NCI-H2196 treated with DMSO at 0.1 percent for 48 hours (cell line): ENCODE results near the gene CADPS2.
"Not testable (repeated sequence)": the region's sequence is repeated elsewhere in the genome, so short reads cannot be mapped to it uniquely, and the experiment has no call there.

Experiments
- DNase-seq: peaks from one replicate; lab custom pipeline; 2025; ENCODE audit not compliant: unreplicated experiment; lab: John Stamatoyannopoulos, UW

The CADPS2 gene

DNA sequence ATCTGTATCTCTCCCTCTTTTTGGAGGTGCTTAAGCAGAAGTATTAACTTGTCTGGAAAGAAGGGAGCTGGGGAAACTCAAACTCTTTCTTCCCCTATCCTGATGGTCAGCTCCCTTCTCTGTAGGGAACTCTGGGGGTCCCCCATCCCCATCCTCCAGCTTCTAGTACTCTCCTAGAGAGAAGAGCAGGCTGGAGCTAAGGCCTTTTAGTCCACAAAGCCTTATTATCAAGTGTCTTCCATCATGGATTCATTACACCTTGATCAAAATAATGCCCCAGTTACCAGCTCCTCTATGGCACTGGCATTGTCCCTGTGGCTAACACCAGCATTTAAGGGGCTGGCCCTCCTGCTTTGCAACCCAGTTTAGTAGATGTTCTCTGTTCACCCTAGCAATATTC lies 35.7 kb downstream of the CADPS2 start:
- no peak for DNase-seq

DNA sequence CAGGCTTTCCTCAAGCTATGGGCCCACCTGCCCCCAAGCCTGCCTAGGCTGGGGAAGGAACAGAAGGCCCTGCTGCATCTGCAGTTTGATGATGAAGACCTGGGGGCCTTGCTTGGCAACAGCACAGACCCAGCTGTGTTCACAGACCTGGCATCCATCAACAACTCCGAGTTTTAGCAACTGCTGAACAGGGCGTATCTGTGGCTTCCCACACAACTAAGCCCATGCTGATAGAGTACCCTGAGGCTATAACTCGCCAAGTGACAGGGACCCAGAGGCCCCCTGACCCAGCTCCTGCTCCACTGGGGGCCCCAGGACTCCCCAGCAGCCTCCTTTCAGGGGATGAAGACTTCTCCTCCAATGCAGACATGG lies 36.3 kb downstream of the CADPS2 start:
- no peak for DNase-seq

DNA sequence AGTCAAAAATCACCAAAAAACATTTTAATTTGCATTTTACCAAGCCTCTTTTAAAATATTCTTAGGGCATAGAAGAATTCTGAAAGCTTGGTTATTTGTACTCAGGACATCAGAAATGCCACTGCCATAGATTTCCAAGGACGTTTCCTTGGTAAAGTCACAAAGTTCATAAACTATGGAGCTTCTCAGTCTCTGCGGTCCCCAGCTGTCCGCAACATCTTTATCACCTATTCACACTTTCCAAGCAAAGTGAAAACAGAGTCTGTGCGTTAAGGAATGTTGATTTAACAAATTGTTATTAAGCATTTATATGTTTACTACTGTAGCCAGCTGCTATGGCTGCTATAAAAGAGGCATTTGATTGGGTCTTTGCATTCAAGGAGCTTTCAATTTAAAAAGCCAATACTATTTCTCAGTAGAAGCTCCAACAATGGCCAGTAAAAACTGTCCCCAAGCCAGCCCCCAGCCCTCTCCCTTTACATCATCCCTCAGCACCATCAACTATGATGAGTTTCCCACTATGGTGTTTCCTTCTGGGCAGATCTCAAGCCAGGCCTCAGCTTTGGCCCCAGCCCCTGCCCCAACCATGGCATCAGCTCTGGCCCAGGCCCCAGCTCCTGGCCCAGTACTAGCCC lies 36.8 kb downstream of the CADPS2 start:
- no peak for DNase-seq

DNA sequence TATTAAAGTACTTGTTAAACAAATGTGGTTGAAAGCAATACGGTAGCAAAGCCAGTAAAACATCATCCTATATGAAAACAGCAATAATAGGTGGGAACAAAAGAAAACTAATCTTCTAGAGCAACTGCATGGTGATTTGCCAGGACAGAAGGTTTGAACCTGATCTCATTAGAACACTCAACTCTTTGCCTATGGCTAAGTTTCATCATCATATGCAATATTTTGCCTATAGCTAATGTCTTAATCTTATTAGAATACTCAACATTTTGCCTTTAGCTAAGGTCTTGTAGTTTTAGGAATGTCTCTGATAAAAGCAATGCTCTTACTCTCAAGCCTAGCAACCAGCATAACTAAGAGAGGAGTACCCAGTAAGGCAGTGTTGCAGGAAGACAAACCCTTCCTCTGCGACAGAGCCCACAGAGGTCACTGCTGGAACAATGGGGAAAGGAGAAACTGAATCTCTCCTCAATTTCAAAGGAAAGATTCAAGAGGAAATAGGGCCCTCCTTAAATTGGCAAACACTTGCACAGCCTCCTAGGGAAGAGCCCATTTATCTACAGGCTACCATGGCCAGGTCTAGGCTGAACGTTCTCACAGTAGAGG lies 38.3 kb downstream of the CADPS2 start:
- DNase-seq: no peak

DNA sequence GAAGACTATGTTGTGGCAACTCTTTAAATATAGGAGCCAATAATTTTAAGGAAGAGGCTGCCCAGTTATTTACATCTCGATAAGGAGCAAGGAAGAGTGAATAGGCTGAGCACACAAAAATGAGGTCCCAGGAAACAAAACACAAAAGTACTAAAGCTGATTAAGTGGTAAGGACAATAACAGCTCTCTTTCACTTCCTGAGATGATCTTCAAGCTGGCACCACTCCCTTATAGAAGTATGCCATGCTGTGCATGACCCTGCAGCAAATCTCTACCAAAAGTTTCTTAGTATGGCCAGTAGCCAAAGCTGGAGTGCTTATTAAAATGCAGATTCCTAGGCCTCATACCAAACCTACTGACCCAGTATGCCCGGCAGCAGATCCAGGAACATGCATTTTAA lies 39.7 kb downstream of the CADPS2 start:
- no peak for DNase-seq

DNA sequence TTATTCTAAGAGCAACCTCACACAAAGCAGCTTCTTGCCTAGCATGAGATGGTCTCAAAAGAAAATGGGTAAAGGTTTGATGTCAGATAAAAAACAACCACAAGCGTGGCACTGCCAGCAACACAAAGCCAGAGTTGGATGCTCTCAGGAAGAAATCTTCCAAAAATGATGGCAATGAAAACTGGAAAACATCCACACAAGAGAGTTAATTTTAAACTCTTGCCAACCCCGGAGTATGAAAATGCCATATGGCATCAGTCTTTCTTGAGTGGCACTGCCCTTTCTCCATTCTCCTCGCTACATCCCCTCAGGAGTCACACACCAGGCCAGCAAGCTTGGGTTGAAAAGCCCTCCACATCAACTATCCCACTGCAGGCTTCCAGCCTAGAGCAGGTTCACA lies 41.0 kb downstream of the CADPS2 start:
- no peak for DNase-seq

DNA sequence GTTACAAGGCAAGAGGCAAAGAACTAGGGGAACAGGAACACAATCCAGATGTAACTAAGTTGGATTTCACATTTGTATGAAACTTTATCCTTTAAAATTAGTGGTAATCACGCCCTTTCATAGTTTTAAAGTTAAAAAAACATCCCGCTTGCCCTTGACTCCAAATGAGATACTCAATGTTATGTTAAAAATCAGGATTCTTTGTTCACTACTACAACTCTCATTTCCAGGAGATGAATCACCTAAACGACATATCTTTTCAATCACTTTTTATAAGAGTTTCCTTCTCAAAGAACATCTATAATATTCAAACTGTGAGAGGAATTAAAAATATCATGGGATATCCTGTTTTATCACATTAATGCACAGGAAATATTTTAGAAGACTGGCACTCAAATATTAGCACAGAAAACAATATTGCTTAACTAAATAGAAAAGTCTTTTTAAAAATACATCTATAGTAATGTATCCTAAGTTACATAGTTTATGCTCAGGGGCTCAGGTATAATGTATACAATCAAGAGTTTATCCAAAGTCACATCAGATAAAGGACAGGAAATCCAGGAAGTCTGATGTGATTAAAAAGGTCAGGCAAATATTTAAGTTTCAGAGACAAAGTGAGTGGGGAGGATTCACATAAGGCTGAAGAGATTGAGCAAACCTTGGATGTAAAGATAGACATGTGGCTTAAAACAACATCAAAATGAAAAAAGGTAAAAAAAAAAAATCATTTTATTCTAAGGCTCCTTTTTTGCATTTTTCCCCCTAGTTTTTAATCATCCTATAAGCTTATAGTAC lies 41.9 kb downstream of the CADPS2 start:
- no peak for DNase-seq

DNA sequence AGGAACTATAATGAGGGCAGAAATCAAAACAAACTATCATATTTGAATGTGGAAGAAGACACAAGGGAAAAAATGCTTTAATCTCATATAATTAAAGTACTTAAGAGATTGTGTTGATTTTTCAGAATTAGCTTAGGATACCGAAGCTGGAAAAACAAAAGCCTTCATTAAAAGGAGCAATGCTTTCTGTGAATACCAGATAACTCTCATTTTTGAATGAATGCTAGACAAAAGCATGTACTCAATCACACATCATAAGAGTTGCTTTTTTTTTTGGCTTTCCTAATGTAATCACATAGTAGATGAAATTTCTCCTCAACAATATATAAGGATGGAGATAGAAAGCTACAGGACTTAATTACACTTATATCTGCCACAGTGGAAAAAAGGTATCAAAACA lies 43.3 kb downstream of the CADPS2 start:
- no peak for DNase-seq

DNA sequence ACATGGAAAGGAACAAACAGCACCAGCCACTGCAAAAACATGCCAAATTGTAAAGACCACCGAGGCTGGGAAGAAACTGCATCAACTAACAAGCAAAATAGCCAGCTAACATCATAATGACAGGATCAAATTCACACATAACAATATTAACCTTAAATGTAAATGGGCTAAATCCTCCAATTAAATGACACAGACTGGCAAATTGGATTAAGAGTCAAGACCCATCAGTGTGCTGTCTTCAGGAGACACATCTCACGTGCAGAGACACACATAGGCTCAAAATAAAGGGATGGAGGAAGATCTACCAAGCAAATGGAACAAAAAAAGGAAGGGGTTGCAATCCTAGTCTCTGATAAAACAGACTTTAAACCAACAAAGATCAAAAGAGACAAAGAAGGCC lies 50.0 kb downstream of the CADPS2 start:
- DNase-seq: not testable (repeated sequence)

DNA sequence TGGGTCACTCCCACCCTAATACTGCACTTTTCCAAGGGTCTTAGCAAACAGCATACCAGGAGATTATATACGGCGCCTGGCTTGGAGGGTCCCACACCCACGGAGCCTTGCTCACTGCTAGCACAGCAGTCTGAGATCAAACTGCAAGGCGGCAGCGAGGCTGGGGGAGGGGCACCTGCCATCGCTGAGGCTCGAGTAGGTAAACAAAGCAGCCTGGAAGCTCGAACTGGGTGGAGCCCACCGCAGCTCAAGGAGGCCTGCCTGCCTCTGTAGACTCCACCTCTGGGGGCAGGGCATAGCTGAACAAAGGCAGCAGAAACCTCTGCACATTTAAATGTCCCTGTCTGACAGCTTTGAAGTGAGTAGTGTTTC lies 51.7 kb downstream of the CADPS2 start:
- DNase-seq: not testable (repeated sequence)

DNA sequence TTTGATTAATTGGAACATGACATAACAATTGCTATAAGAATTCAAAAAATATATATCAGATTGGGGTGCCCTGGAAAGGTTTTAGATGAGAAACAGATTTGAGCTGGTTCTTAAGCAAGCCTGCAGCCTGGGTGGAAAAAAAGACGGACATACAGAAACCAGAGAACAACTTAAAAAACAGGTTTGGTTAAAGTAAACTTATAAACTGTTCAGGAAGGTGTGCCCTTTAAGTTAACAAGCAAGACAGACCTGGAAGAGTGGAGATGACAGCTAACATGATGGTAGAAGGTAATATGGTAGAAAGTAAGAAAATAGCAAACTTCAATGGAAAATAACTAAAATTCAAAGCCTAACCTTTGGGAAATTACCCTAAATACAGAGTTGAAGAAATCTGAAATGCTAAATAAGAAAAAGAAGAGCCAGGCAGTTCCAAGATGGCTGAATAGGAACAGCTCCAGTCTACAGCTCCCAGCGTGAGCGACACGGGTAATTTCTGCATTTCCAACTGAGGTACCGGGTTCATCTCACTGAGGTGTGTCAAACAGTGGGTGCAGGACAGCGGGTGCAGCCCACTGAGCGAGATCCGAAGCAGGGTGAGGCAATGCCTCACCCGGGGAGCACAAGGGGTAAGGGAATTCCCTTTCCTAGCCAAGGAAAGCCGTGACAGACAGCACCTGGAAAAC lies 52.2 kb downstream of the CADPS2 start:
- DNase-seq: no peak

DNA sequence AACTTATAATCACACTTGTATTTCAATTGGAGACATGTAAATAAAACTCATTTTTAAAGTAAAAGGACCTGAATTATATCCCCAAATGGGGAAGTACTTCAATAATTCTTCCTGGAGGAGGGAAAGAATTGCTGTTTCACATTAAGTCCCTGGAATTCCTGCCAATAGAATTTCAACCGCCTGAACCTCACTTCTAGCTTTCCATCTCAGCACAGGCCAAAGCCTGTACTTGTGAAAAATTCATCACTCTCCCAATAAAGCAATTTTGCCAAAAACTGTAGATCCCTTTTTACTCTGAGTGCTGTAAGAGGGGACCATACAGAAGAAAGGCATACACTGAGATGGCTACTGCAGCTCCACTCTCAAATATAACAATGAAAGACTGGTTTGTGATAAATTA lies 54.8 kb downstream of the CADPS2 start:
- no peak for DNase-seq

DNA sequence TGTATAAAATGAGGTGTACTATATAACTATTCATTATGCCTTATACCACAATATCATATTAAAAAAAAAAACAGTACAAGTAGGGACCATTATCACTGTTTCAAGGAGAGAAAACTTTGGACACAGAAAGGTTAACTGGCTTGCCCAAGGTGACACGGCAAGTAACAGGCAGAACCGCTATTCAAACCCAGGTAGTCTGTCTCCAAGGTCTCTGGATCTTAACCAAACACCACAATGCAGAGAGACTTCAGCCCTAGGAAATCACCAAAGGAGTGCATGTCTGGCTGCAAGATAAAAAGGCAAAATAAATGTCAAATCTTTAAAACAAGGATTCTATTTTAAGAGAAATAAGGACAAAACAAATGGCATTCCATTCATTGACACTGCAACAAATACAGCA lies 56.3 kb downstream of the CADPS2 start:
- DNase-seq: no peak

DNA sequence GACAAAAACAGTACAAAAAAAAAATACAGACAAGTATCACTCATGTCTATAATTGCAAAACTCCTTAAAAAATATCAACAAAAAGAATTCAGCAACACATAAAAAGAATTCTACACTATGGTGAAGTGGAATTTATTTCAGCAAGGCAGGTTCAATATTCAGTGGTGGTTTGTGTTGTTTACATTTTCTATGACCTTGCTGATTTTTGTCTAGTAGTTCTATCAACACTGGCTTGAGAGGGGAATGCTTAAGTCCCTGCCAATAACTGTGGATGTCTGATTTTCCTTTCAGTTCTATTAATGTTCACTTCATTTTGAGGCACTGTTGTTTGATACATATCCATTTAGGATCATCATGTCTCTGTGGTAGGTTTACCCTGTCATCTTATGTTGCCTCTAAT lies 58.5 kb downstream of the CADPS2 start:
- no peak for DNase-seq

DNA sequence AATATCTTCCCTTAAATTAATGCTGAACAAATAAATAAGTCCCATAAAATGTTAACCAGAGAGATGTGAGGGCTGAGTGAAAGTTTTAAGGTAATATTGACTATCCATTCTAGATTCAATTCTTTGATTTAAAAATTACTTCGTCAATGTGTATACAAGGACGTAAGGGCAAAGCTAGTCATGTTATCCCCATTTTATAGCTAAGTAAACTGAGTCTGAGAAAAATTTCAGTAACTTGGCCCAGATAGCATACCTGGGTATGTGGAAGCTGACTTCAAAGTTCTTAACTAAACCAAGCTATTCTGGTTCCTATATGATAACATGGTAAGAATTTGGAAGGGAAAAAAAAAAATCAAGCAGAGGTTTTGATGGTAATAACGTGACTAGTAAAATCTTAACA lies 72.4 kb downstream of the CADPS2 start:
- DNase-seq: no peak

DNA sequence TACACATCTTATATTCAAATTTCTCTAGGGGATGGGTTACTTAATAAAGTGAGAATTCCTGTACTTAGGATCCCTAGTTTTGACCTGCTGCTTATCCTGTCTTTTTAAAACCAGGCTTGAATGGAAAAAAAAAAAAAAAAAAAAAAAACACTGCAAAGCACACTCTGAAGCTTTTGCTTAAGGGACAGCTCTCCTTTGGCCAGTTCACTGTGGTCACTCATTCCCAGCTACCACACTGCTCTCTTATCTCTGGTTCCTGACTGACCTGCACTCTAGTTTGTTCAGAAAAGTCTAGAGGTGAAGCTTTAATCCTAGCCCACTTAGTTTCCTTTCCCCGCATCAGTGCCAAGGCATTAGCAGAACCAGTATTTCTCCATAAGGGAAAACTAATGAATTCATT lies 82.4 kb downstream of the CADPS2 start:
- no peak for DNase-seq

DNA sequence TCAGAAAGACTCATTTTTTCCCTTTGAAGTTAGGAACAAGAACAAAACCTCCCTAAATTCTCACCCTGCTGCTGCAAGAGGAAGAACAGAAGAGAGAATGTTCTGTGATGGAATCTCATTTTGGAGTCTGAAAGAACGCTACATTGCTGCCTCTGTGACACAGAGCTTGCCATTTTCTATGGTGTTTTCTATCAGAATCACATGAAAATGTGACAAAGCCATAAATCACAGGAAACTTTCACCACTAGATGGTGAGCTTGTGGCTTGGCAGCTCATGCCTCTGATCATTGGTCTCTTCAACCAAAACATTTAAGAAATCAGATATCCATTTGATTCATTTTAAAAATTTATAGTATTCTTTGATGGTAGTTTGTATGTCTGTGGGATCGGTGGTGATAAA lies 82.9 kb downstream of the CADPS2 start:
- DNase-seq: no peak

DNA sequence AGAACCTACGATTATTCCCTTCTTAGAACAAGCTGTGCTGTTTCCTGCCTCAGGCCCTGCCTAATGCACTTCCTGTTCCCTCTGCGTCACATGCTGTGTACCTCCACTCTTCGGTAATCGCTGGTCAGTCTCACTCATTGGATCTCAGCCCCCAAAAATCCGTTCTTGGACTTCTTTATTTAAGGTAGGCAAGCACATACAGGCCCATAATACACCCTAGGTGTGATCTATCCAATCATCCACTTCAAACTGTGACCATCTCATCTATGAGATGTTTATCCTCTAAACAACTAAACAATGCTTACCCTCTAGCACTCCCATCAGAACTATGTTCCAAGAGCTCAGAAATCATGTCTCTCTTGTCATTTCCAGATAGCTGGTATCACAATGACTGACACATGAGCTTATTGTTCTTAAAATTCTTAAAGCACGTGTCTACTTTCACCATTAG lies 83.9 kb downstream of the CADPS2 start:
- DNase-seq: no peak

DNA sequence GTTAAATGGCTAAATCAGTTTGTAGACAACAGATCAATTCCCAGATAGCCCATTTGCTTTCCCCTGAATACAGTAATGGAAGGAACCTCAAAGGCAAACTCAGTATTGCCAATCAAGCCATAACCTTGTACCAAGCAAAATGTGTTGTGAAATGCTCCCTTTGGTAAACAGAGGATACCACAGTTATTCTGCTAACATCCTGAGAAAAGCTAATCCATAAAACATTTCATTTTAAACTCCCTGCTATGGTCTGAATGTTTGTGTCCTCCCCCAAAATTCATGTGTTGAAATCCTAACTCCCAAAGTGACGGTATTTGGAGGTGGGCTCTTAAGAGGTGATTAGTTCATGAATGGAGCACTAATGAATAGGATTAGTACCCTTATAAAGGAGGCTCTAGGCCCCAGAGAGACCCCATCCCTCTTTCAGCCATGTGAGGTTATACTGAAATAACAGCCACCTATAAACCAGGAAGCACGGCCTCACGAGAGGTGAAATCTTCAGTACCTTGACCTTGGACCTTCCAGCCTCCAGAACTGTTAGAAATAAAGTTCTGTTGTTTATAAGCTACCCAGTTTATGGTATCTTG lies 94.2 kb downstream of the CADPS2 start:
- DNase-seq: no peak

DNA sequence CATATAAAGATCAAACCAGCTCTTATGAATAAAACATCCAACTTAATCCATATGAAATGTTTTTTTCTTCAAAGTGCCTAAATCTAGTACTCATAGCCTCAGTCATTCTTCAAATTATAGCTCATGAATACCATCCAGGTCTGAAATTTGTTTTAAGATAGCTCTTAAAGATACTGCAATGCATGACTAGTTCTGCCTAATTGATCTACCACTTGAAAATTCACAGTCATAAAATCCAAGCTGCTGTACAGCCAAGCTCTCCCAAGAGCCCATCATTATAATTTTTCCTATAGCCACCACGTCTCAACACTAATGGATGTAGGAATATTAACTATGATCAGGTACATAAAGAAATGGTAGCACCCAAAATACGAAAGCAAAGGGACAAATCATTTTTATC lies 95.7 kb downstream of the CADPS2 start:
- no peak for DNase-seq

DNA sequence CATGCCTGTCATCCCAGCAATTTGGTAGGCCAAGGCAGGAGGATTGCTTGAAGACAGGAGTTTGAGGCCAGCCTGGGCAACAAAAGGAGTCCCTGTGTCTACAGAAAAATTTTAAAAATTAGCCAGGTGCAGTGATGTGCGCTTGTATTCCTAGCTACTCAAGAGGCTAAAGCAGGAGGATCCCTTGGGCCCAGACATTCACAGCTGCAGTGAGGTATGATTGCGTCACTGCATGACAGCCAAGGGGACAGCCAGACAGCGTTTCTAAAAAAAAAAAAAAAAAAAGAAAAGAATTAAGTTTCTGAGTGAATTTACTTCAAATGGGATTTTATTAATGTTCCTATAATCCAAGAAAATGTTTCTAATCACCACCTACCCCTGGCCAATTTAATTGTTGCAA lies 96.1 kb downstream of the CADPS2 start:
- DNase-seq: peak; percentile 10

DNA sequence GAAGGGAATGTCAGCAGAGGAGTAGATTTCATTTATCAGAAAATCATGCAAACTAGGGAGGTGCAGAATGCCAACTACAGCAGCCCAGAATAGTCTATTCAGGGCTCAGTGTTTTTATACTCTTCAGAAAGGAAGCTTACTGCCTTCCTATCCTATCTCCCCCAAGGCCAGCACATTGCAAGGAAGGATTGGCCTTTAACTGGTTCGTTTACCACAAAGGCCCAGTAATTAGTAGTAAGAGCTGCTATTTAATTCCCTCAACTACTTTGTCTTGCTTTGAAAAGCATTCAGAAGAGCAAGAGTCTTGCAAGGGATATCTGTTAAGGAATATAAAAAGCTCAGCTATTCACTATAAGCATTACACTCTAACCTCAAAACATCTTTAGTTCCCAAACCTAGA lies 97.1 kb downstream of the CADPS2 start:
- no peak for DNase-seq
